Activated naive CD8-positive, alpha-beta T cell treated with anti-CD3 and anti-CD28 coated beads for 36 hours (primary cell): ENCODE data around the gene C11orf54. TPM values are rescaled to one million over a fixed set of nuclear protein-coding genes. Genes with fewer than 3 reads are reported as not detected.
A peak's percentile ranks its signal among the peaks of the same experiment; 100 is the strongest.

Experiments used
- DNase-seq: peaks from one replicate; pipeline ENCODE4 v3.0.0; 2021
- H3K27ac Mint-ChIP-seq: one replicate; pipeline ENCODE4 v1.8.0; 2022; ENCODE audit warnings: mild to moderate bottlenecking, moderate library complexity, mixed read lengths
- H3K27me3 Mint-ChIP-seq: one replicate; pipeline ENCODE4 v1.8.0; 2022; ENCODE audit warnings: mild to moderate bottlenecking, mixed read lengths
- H3K36me3 Mint-ChIP-seq: one replicate; pipeline ENCODE4 v1.8.0; 2021; ENCODE audit warnings: mild to moderate bottlenecking, mixed read lengths
- H3K4me1 Mint-ChIP-seq: one replicate; pipeline ENCODE4 v1.8.0; 2021; ENCODE audit warnings: mixed read lengths
- H3K4me3 Mint-ChIP-seq: one replicate; pipeline ENCODE4 v1.8.0; 2022; ENCODE audit warnings: mild to moderate bottlenecking, moderate library complexity, mixed read lengths
- H3K9me3 Mint-ChIP-seq: one replicate; pipeline ENCODE4 v1.8.0; 2022; ENCODE audit warnings: mixed read lengths
- total RNA-seq, 2 experiments: library from RNA; stranded (reverse); gene quantifications; one replicate each; pipeline ENCODE4 v1.2.3, GENCODE V29; 2021

The C11orf54 gene
- 10 to 100 TPM; 12.7 to 14.5 TPM for total RNA-seq

DNA sequence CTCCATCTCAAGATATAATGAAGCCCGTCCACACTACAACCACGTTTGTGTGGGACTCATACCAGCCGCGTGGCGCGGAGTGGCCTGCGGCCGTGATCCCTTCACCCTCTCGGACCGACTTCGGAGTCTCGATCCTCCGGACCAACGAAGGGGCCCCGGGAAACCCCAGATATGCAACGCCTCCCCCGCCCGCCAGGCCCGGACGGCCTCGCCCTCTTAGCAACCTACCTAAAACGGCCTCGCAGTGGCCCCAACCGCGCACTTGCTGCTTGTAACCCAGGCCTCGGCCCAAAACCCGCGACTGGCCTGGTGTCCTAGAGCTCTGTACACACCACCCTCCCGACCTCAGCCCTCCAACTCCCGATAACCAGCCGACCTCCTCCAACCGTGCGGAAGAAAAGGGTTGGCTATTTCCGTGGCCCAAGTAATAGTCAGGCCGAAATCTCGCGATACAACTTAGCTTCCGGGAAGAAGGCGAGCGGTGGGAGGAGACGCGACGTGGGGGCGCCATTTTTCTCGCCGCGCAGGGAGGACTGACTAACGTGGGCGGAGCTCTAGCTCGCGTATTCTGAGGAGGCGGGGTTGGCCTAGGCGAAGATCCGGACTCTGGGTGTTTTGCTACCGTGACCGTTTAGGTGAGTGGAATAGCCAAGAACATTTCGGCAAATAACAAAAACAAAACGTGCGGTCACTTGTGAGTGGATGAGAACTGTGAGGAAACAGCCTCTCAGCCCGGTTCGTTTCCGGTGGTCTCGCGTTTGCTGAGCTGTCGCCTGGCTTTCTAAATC, at the start of gene C11orf54, which contains the start of gene TAF1D:
Gene C11orf54, plus strand, starts transcription at position 579 of the 788 bp plus-strand sequence. CDS start 5,722 bp downstream, outside the sequence.
Gene TAF1D, minus strand, starts transcription at position 402 of the 788 bp plus-strand sequence. CDS start 2,191 bp downstream, outside the sequence.
- no peaks in the 10 kb centered on the region for H3K9me3 Mint-ChIP-seq
- H3K27me3 Mint-ChIP-seq, result peaks cover 11% of the 10 kb centered on the region
- peak within 1 kb of the TSS; percentile 100 for H3K4me3 Mint-ChIP-seq
- peaks cover 40% of the 10 kb centered on the region for H3K4me1 Mint-ChIP-seq
- peak; percentile 94 for DNase-seq
- peaks cover 56% of the 10 kb centered on the region for H3K36me3 Mint-ChIP-seq
- H3K27ac Mint-ChIP-seq, result peak within 1 kb of the TSS; percentile 100

DNA sequence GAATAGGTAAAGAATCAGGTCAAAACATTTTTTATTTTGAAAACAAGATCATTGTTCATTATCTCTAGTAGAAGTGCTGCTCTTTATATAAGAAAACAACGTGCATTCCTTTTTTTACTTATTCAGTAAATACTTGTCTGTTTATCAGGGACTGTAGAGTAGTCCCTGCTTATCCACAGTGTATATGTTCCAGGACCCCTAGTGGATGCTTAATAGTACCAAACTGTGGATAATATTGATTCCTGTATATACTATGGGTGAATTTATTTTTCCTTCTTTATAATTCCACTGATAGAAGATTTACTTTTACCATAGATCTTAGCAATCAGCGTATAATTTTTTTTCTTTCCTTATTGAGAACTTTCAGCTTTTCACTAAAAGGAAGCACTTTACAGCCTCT, 47.4 kb upstream of the C11orf54 start:
- H3K27ac Mint-ChIP-seq, result no peak overlapping the region
- H3K36me3 Mint-ChIP-seq, result peaks cover 43% of the 10 kb centered on the region
- no peaks in the 10 kb centered on the region for H3K9me3 Mint-ChIP-seq
- no peaks in the 10 kb centered on the region for H3K27me3 Mint-ChIP-seq
- H3K4me3 Mint-ChIP-seq, result no peak overlapping the region
- peaks cover 2% of the 10 kb centered on the region for H3K4me1 Mint-ChIP-seq
- DNase-seq, result no peak

GRCh38 chr11:93694557-93694956, 46.9 kb upstream of the C11orf54 start:
- H3K4me3 Mint-ChIP-seq, result no peak overlapping the region
- H3K36me3 Mint-ChIP-seq, result peaks cover 44% of the 10 kb centered on the region
- no peak for DNase-seq
- H3K27ac Mint-ChIP-seq, result no peak overlapping the region
- no peaks in the 10 kb centered on the region for H3K9me3 Mint-ChIP-seq
- H3K4me1 Mint-ChIP-seq, result no peaks in the 10 kb centered on the region
- H3K27me3 Mint-ChIP-seq, result no peaks in the 10 kb centered on the region

DNA sequence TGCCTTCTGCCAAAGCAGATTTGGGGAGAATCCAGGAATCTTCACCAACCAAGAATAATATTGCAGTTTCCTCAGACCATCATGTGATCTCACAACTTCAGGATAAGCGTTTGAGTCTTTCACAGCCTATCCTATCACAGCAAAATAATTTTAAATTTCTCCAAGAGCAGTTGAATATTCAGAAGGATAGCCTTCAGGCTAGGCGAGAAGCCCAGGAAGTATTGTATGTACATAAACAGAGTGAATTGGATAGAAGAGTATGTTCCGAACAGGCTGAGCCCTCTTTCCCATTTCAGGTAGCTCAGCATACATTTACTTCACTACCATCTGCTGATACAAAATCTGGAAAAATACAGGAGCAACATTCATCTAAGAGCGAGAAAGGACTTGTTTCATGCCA, 43.9 kb upstream of the C11orf54 start:
- Mint-ChIP-seq H3K27me3 (no peaks in the 10 kb centered on the region), H3K4me1 (no peaks in the 10 kb centered on the region), H3K36me3 (peaks cover 57% of the 10 kb centered on the region), H3K9me3 (no peaks in the 10 kb centered on the region), H3K4me3 (no peak overlapping the region), H3K27ac (no peak overlapping the region)
- no peak for DNase-seq

DNA sequence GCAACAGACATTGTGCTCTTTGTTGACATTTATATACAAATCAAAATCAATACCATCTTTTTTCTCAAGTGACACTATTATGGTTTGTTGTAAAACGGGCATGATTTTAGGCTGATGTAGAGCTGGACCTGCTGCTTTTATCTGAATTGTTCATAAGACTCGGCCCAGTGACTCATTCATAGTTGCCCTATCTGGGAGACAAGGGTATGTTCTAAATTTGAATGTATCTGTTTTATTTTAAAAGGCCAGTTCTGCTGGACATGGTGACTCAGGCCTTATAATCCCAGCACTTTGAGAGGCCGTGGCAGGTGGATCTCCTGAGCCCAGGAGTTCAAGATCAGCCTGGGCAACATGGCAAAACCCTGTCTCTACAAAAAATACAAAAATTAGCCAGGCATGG, 40.6 kb upstream of the C11orf54 start:
- Mint-ChIP-seq H3K9me3 (no peaks in the 10 kb centered on the region), H3K27ac (no peak overlapping the region), H3K4me3 (no peak overlapping the region), H3K27me3 (no peaks in the 10 kb centered on the region), H3K36me3 (peaks cover 68% of the 10 kb centered on the region), H3K4me1 (no peaks in the 10 kb centered on the region)
- DNase-seq, result no peak

DNA sequence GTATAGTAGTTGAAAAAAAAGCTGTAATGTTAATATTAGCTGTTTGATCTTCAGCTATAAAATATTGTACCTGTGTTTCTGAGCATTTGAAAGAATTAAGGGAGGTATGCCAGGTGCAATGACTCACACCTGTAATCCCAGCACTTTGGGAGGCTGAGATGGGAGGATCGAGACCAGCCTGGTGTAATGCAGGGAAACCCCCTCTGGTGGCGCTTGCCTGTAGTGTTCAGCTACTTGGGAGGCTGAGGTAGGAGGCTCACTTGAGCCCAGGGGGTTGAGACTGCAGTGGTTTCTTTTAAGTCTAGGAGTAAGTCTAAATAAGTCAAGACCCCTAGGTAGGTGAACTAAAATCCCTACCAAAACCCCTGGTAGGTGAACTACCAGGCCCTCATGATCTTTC, 37.2 kb upstream of the C11orf54 start:
- H3K27ac Mint-ChIP-seq, result no peak overlapping the region
- no peaks in the 10 kb centered on the region for H3K4me1 Mint-ChIP-seq
- H3K36me3 Mint-ChIP-seq, result peaks cover 69% of the 10 kb centered on the region
- no peaks in the 10 kb centered on the region for H3K27me3 Mint-ChIP-seq
- H3K9me3 Mint-ChIP-seq, result peaks cover 12% of the 10 kb centered on the region
- DNase-seq, result no peak
- H3K4me3 Mint-ChIP-seq, result no peak overlapping the region

GRCh38 chr11:93710239-93710638, 31.2 kb upstream of the C11orf54 start:
- no peak for DNase-seq
- H3K27me3 Mint-ChIP-seq, result no peaks in the 10 kb centered on the region
- H3K27ac Mint-ChIP-seq, result no peak overlapping the region
- no peaks in the 10 kb centered on the region for H3K4me1 Mint-ChIP-seq
- peaks cover 33% of the 10 kb centered on the region for H3K9me3 Mint-ChIP-seq
- H3K36me3 Mint-ChIP-seq, result peaks cover 91% of the 10 kb centered on the region
- no peak overlapping the region for H3K4me3 Mint-ChIP-seq

GRCh38 chr11:93712678-93713077, 28.8 kb upstream of the C11orf54 start:
- H3K4me3 Mint-ChIP-seq, result no peak overlapping the region
- H3K36me3 Mint-ChIP-seq, result peaks cover 94% of the 10 kb centered on the region
- H3K4me1 Mint-ChIP-seq, result peaks cover 12% of the 10 kb centered on the region
- no peak for DNase-seq
- no peak overlapping the region for H3K27ac Mint-ChIP-seq
- H3K9me3 Mint-ChIP-seq, result peaks cover 36% of the 10 kb centered on the region
- no peaks in the 10 kb centered on the region for H3K27me3 Mint-ChIP-seq

- H3K27ac Mint-ChIP-seq, result no peak overlapping the region
- H3K4me1 Mint-ChIP-seq, result peaks cover 19% of the 10 kb centered on the region
- no peak overlapping the region for H3K4me3 Mint-ChIP-seq
- peaks cover 10% of the 10 kb centered on the region for H3K9me3 Mint-ChIP-seq
- H3K27me3 Mint-ChIP-seq, result no peaks in the 10 kb centered on the region
- peaks cover 74% of the 10 kb centered on the region for H3K36me3 Mint-ChIP-seq
- DNase-seq, result no peak
Measured at GRCh38 chr11:93715797-93716396, 25.6 kb upstream of the C11orf54 start.

GRCh38 chr11:93717501-93717900, 24.0 kb upstream of the C11orf54 start:
- Mint-ChIP-seq H3K4me3 (no peak overlapping the region), H3K27ac (peak overlapping the region; percentile 59), H3K9me3 (peaks cover 7% of the 10 kb centered on the region), H3K27me3 (no peaks in the 10 kb centered on the region), H3K36me3 (peaks cover 70% of the 10 kb centered on the region), H3K4me1 (peaks cover 19% of the 10 kb centered on the region)
- DNase-seq, result no peak

- H3K27ac Mint-ChIP-seq, result peak overlapping the region; percentile 59
- DNase-seq, result no peak
- H3K4me3 Mint-ChIP-seq, result no peak overlapping the region
- H3K9me3 Mint-ChIP-seq, result peaks cover 5% of the 10 kb centered on the region
- peaks cover 67% of the 10 kb centered on the region for H3K36me3 Mint-ChIP-seq
- H3K27me3 Mint-ChIP-seq, result no peaks in the 10 kb centered on the region
- H3K4me1 Mint-ChIP-seq, result peaks cover 19% of the 10 kb centered on the region
Measured at GRCh38 chr11:93718057-93718563, 23.4 kb upstream of the C11orf54 start.

DNA sequence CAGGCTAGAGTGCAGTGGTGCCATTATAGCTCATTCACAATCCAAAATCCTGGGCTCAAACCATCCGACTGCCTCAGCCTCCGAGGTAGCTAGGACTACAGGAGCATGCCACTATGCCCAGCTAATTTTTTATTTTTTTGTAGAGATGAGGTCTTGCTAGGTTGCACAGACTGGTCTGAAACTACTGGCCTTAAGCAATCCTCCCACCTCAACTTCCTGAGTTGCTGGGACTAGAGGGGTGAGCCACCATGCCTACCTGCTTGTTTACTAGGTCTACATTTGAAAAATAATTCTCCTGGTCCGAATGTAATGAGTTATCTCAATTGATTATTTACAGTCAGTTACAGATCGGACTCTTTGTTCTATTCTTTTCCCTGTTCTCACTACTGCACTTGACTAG, 22.2 kb upstream of the C11orf54 start:
- Mint-ChIP-seq H3K27ac (no peak overlapping the region), H3K4me3 (no peak overlapping the region), H3K27me3 (no peaks in the 10 kb centered on the region), H3K9me3 (peaks cover 5% of the 10 kb centered on the region), H3K36me3 (peaks cover 60% of the 10 kb centered on the region), H3K4me1 (peaks cover 19% of the 10 kb centered on the region)
- no peak for DNase-seq

GRCh38 chr11:93720522-93720921, 20.9 kb upstream of the C11orf54 start:
- Mint-ChIP-seq H3K9me3 (peaks cover 3% of the 10 kb centered on the region), H3K4me3 (no peak overlapping the region), H3K36me3 (peaks cover 57% of the 10 kb centered on the region), H3K4me1 (peaks cover 19% of the 10 kb centered on the region), H3K27ac (no peak overlapping the region), H3K27me3 (no peaks in the 10 kb centered on the region)
- no peak for DNase-seq

DNA sequence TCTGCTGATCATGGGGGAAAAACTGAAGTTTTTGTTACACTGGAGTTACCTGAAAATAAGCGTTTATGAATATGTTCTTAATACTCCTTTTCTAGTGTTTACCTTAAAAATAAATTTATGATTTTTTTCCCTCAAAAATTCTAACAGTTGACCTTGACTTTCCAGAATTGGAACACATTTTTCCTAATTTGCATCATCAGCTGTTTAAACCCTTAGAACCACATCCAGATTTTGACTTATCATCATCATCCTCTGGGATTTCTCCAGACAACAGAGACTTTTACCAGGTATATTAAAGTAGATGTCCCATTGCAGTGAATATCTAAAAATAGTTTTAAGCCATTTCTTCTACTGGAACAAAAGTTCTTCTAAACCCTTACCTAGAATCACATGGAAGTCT, 17.4 kb upstream of the C11orf54 start:
- Mint-ChIP-seq H3K4me3 (no peak overlapping the region), H3K36me3 (peaks cover 41% of the 10 kb centered on the region), H3K4me1 (peaks cover 4% of the 10 kb centered on the region), H3K27ac (no peak overlapping the region), H3K27me3 (no peaks in the 10 kb centered on the region), H3K9me3 (no peaks in the 10 kb centered on the region)
- DNase-seq, result no peak

- H3K4me3 Mint-ChIP-seq, result no peak overlapping the region
- no peaks in the 10 kb centered on the region for H3K9me3 Mint-ChIP-seq
- peaks cover 12% of the 10 kb centered on the region for H3K4me1 Mint-ChIP-seq
- H3K27me3 Mint-ChIP-seq, result no peaks in the 10 kb centered on the region
- H3K36me3 Mint-ChIP-seq, result peaks cover 48% of the 10 kb centered on the region
- no peak for DNase-seq
- peak overlapping the region; percentile 73 for H3K27ac Mint-ChIP-seq
Measured at GRCh38 chr11:93727985-93728791, 13.3 kb upstream of the C11orf54 start.
